Measurements from ENCODE around the gene NEO1.

NEO1 gene

DNA sequence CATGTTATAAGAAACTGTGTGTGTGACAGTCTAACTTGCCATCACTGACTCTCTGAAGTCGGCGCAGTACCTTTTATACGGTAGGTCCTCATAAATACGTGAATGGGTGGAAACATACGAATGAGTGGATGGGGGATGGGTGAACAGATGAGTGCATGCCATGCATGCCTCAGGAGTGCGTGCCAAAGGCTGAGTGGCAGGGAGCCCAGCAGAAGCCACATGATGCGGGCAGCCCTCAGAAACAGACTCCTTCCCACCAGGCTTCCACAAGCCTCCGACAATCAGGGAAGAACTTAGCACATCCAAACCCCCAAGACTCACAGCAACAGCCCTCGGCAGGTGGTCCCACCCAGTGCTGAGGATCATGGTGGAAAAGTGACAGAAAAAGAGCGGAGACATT is 299.8 kb downstream of the NEO1 start:
- Histone ChIP-seq H3K36me3 (ENCODE audit: insufficient read depth) (no peaks in the 10 kb centered on the region), H3K4me2 (no peak overlapping the region), H3K4me3 (IDR thresholded peaks at IDR 0.05; ENCODE audit: insufficient read depth, low read depth, low read length) (no peak overlapping the region), H3K27me3 (ENCODE audit: insufficient read depth, low read depth) (peaks cover 23% of the 10 kb centered on the region), H2AFZ (ENCODE audit: low read depth) (no peak overlapping the region), H4K20me1 (ENCODE audit: insufficient read depth) (no peaks in the 10 kb centered on the region), H3K79me2 (ENCODE audit: insufficient read depth, low read depth) (no peaks in the 10 kb centered on the region), H3K4me1 (ENCODE audit: low read depth, poor library complexity, severe bottlenecking) (no peaks in the 10 kb centered on the region), H3K9ac (no peak overlapping the region), H3K27ac (no peak overlapping the region)
- TF ChIP-seq, protein P1, sequence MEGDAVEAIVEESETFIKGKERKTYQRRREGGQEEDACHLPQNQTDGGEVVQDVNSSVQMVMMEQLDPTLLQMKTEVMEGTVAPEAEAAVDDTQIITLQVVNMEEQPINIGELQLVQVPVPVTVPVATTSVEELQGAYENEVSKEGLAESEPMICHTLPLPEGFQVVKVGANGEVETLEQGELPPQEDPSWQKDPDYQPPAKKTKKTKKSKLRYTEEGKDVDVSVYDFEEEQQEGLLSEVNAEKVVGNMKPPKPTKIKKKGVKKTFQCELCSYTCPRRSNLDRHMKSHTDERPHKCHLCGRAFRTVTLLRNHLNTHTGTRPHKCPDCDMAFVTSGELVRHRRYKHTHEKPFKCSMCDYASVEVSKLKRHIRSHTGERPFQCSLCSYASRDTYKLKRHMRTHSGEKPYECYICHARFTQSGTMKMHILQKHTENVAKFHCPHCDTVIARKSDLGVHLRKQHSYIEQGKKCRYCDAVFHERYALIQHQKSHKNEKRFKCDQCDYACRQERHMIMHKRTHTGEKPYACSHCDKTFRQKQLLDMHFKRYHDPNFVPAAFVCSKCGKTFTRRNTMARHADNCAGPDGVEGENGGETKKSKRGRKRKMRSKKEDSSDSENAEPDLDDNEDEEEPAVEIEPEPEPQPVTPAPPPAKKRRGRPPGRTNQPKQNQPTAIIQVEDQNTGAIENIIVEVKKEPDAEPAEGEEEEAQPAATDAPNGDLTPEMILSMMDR (conservative IDR thresholded peaks at IDR 0.05; ENCODE audit: low read depth, low read length): no peak

DNA sequence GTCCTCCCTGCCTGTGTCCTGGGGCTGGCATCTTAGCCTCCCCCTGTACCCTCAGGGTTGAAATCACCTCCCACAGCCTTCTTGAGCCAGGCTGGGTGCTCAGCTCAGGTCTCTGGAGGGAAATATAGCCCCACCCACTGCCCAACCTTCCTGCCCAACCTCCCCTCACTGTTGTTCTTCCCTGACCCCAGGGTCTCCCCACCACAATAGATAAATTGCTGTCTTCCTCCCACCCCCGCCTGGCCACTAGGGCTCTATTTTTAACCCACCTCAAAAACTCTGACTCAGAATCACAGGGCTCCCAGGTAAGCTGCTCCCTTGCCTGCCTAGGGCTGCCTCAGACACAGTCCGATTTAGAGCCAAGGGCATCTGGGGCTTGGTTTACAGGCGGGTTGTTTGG is 301.5 kb downstream of the NEO1 start:
- H3K36me3 ChIP-seq (ENCODE audit: insufficient read depth): no peaks in the 10 kb centered on the region
- H3K4me1 ChIP-seq (ENCODE audit: low read depth, poor library complexity, severe bottlenecking): no peaks in the 10 kb centered on the region
- no peak overlapping the region for H3K9ac ChIP-seq
- H2AFZ ChIP-seq (ENCODE audit: low read depth): no peak overlapping the region
- H3K79me2 ChIP-seq (ENCODE audit: insufficient read depth, low read depth): no peaks in the 10 kb centered on the region
- H4K20me1 ChIP-seq (ENCODE audit: insufficient read depth): no peaks in the 10 kb centered on the region
- H3K27me3 ChIP-seq (ENCODE audit: insufficient read depth, low read depth): peaks cover 35% of the 10 kb centered on the region
- H3K4me2 ChIP-seq: no peak overlapping the region
- no peak overlapping the region for H3K27ac ChIP-seq
- H3K4me3 ChIP-seq (IDR thresholded peaks at IDR 0.05; ENCODE audit: insufficient read depth, low read depth, low read length): no peak overlapping the region
- TF ChIP-seq, protein P1 (conservative IDR thresholded peaks at IDR 0.05; ENCODE audit: low read depth, low read length): no peak

DNA sequence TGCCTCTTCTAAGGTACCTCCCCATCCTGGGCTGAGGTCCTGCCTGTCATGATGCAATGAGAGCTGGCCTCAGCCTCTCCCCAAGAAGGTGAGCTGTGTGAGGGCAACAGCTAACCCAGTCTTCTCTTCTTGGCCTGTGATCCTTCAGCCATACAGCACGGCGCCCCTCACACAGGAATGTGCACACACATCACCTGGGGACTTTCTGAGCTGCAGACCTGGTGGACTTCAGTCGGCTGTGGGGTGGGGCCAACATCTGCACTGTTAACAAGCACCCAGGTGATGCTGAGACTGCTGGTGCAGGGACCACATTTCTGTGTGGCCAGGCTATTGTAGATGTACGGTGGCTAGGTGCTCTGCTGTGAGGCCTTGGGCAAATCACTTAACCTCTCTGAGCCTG is 302.0 kb downstream of the NEO1 start:
- Histone ChIP-seq H3K79me2 (ENCODE audit: insufficient read depth, low read depth) (no peaks in the 10 kb centered on the region), H3K36me3 (ENCODE audit: insufficient read depth) (no peaks in the 10 kb centered on the region), H3K27me3 (ENCODE audit: insufficient read depth, low read depth) (peaks cover 40% of the 10 kb centered on the region), H2AFZ (ENCODE audit: low read depth) (no peak overlapping the region), H3K27ac (no peak overlapping the region), H3K4me2 (no peak overlapping the region), H3K4me1 (ENCODE audit: low read depth, poor library complexity, severe bottlenecking) (no peaks in the 10 kb centered on the region), H4K20me1 (ENCODE audit: insufficient read depth) (no peaks in the 10 kb centered on the region), H3K9ac (no peak overlapping the region), H3K4me3 (IDR thresholded peaks at IDR 0.05; ENCODE audit: insufficient read depth, low read depth, low read length) (no peak overlapping the region)
- TF ChIP-seq, protein P1 (conservative IDR thresholded peaks at IDR 0.05; ENCODE audit: low read depth, low read length): no peak
